DND-41 (cell line): ENCODE results near the gene GPATCH2L.

ENCODE experiments used
- CTCF ChIP-seq: IDR thresholded peaks from 2 replicates; pipeline ENCODE4 v1.5.1; 2012; ENCODE audit warnings: borderline replicate concordance, low read length, moderate library complexity, mild to moderate bottlenecking; ENCODE audit not compliant: poor library complexity, severe bottlenecking; ENCODE audit errors: extremely low read depth
- EZH2 ChIP-seq: IDR thresholded peaks from 3 replicates; pipeline ENCODE4 v1.6.1; 2012; ENCODE audit warnings: borderline replicate concordance, low read depth, mild to moderate bottlenecking, moderate library complexity, low read length, inconsistent platforms; ENCODE audit not compliant: severe bottlenecking

- TF ChIP-seq CTCF (no peak), EZH2 (no peak)
Measured at GRCh38 chr14:76236172-76237130, 84.7 kb downstream of the GPATCH2L start.
